GM23248 (cell line): ENCODE results near the gene HDAC2. TPM values are rescaled to one million over a fixed set of nuclear protein-coding genes. Genes with fewer than 3 reads are reported as not detected.

Experiments used
- DNase-seq: peaks from one replicate; pipeline ENCODE4 v3.0.0-alpha.2; 2015
- H2AFZ ChIP-seq: fragments of 200-600 bp; sonication (generic); 2 replicates; pipeline ENCODE4 v1.6.1; 2016; ENCODE audit warnings: antibody characterized with exemption
- H3F3A ChIP-seq: fragments of 200-600 bp; sonication (generic); 2 replicates; pipeline ENCODE4 v1.6.1; 2016; ENCODE audit warnings: mild to moderate bottlenecking, antibody characterized with exemption, mixed run types; ENCODE audit not compliant: insufficient read depth
- H3K27ac ChIP-seq: fragments of 200-600 bp; sonication (generic); 2 replicates; pipeline ENCODE4 v1.5.1; 2016; ENCODE audit warnings: mild to moderate bottlenecking
- H3K27me3 ChIP-seq: fragments of 200-600 bp; sonication (generic); replicated peaks from 2 replicates; pipeline ENCODE4 v1.6.1; 2016; ENCODE audit warnings: mild to moderate bottlenecking; ENCODE audit not compliant: insufficient read depth
- H3K36me3 ChIP-seq: fragments of 200-600 bp; sonication (generic); 2 replicates; pipeline ENCODE4 v1.6.1; 2016; ENCODE audit warnings: low read depth, mild to moderate bottlenecking
- H3K4me1 ChIP-seq: fragments of 200-600 bp; sonication (generic); 2 replicates; pipeline ENCODE4 v1.6.1; 2016; ENCODE audit warnings: mild to moderate bottlenecking; ENCODE audit not compliant: insufficient read depth
- H3K4me2 ChIP-seq: fragments of 200-600 bp; sonication (generic); one replicate; pipeline ENCODE4 v1.6.1; 2016; ENCODE audit warnings: mild to moderate bottlenecking; ENCODE audit not compliant: unreplicated experiment
- H3K4me3 ChIP-seq: fragments of 200-600 bp; sonication (generic); 2 replicates; pipeline ENCODE4 v1.5.1; 2016; ENCODE audit warnings: mild to moderate bottlenecking
- H3K79me2 ChIP-seq: fragments of 200-600 bp; sonication (generic); 2 replicates; pipeline ENCODE4 v1.6.1; 2016; ENCODE audit warnings: mild to moderate bottlenecking; ENCODE audit not compliant: insufficient read depth
- H3K9ac ChIP-seq: fragments of 200-600 bp; sonication (generic); 2 replicates; pipeline ENCODE4 v1.6.1; 2016; ENCODE audit warnings: mild to moderate bottlenecking
- H3K9me2 ChIP-seq: fragments of 200-600 bp; sonication (generic); 2 replicates; pipeline ENCODE4 v1.6.1; 2016; ENCODE audit warnings: mixed run types, mild to moderate bottlenecking, moderate library complexity; ENCODE audit not compliant: insufficient read depth
- H3K9me3 ChIP-seq: fragments of 200-600 bp; sonication (generic); one replicate; pipeline ENCODE4 v1.6.1; 2017; ENCODE audit warnings: low read depth
- H4K20me1 ChIP-seq: fragments of 200-600 bp; sonication (generic); 2 replicates; pipeline ENCODE4 v1.6.0; 2016; ENCODE audit not compliant: insufficient read depth
- EZH2 ChIP-seq: fragments of 200-600 bp; sonication (generic); IDR thresholded peaks from 2 replicates; pipeline ENCODE4 v1.6.1; 2018; ENCODE audit warnings: antibody characterized with exemption, mild to moderate bottlenecking; ENCODE audit not compliant: insufficient read depth, poor library complexity, severe bottlenecking
- EZH2phosphoT487 ChIP-seq: fragments of 200-600 bp; sonication (generic); IDR thresholded peaks from 2 replicates; pipeline ENCODE4 v1.6.1; 2018; ENCODE audit warnings: antibody characterized with exemption, moderate library complexity, mild to moderate bottlenecking, low read depth; ENCODE audit not compliant: insufficient read depth
- WGBS, 2 experiments: methylation state at CpG; one replicate each; pipeline ENCODE4 v1.1.6; 2015 to 2017; ENCODE audit warnings: low lambda C conversion rate in 2 of 2, low coverage in 1 of 2; ENCODE audit errors: missing lambda C conversion rate in 2 of 2; 5-methylcytosine and 5-hydroxymethylcytosine counted together
- in situ Hi-C: fragments of 300-500 bp; cut with MboI; formaldehyde crosslinking; loops from 2 replicates; pipeline ENCODE4 v1.15.0; 2020
- polyA plus RNA-seq: library from polyadenylated mRNA; unstranded; fragments of >200 nt; fragmentation: Nextera tagmentation; extraction: Ambion mirVana; gene quantifications from 2 replicates; pipeline ENCODE4 v1.2.1, GENCODE V29; 2016
- total RNA-seq: library from RNA; depleted of rRNA; stranded (reverse); fragments of >200 nt; shearing (Covaris generic); gene quantifications from 2 replicates; pipeline ENCODE4 v1.2.3, GENCODE V29; 2014

The HDAC2 gene
- total and polyA plus RNA-seq, 2 experiments from 2014 or later: 29.4 to 97.4 TPM

DNA sequence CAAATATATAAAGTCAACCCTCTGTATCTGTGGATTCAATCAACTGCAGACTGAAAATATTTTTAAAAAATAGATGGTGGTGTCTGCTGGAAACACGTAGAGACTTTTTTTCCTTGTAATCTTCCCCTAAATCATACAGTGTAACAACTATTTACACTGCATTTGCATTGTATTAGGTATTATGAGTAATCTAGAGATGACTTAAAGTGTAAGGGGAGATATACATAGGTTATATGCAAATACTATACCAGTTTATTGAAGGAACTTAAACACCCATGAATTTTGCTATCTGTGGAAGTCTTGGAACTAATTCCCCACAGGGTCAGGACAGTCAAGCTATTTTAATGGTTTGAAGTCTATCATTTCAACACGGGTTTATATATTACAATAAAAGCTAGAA is 10.2 kb downstream of the HDAC2 start:
- Histone ChIP-seq H4K20me1 (peaks cover 23% of the 10 kb centered on the region; the same call in 1 of the 2 replicates), H3K27me3 (no peaks in the 10 kb centered on the region), H3K36me3 (peaks cover 19% of the 10 kb centered on the region; the same call in 1 of the 2 replicates), H3K9ac (no peak overlapping the region), H2AFZ (no peak overlapping the region), H3K4me3 (no peak overlapping the region), H3K9me2 (no peaks in the 10 kb centered on the region; the same call in 1 of the 2 replicates), H3K79me2 (peaks cover 100% of the 10 kb centered on the region), H3K9me3 (no peaks in the 10 kb centered on the region), H3K4me2 (no peak overlapping the region), H3F3A (no peaks in the 10 kb centered on the region), H3K27ac (no peak overlapping the region), H3K4me1 (0 out of 2 replicates have a peak, but pooled peaks cover 4% of the 10 kb centered on the region)
- 81 to 86% methylated on average over 2 of the region's 2 CpGs for WGBS, 2 experiments
- no peak for DNase-seq
- TF ChIP-seq EZH2phosphoT487 (no peak), EZH2 (no peak)
- in situ Hi-C loops: no loop called here

DNA sequence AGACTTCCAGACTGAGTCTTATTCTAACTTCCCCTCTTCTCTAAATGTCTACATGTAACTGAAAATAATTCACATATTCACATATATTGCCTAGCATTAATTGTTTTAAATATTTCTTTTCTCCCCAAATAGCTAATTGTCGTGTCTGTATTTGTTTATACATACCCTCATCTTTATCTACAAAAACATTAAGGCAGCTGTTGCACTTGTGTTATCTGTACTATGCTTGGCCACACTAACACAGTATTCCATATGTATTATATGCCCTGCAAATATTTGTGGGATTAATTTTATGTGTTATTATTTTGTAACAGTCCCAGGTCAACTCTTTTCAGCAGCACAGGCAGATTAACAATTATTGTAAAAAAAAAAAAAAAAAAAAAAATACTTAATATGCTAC is 11.7 kb downstream of the HDAC2 start:
- H3K4me3 ChIP-seq: no peak overlapping the region
- DNase-seq: no peak
- H3K36me3 ChIP-seq: peaks cover 28% of the 10 kb centered on the region; the same call in 1 of the 2 replicates
- H3K9ac ChIP-seq: no peak overlapping the region
- 0 out of 2 replicates have a peak, but pooled peaks cover 7% of the 10 kb centered on the region for H3K4me1 ChIP-seq
- in situ Hi-C loops: no loop called here
- H3K9me2 ChIP-seq: no peaks in the 10 kb centered on the region
- no peak overlapping the region for H2AFZ ChIP-seq
- no peak overlapping the region for H3K4me2 ChIP-seq
- WGBS, 2 experiments: 97 to 100% methylated on average over 1 of the region's 1 CpG
- H4K20me1 ChIP-seq: peaks cover 16% of the 10 kb centered on the region; the same call in 1 of the 2 replicates
- H3F3A ChIP-seq: no peaks in the 10 kb centered on the region
- TF ChIP-seq EZH2 (no peak), EZH2phosphoT487 (no peak)
- H3K27me3 ChIP-seq: no peaks in the 10 kb centered on the region
- no peak overlapping the region for H3K27ac ChIP-seq
- H3K79me2 ChIP-seq: peaks cover 100% of the 10 kb centered on the region
- H3K9me3 ChIP-seq: no peaks in the 10 kb centered on the region

DNA sequence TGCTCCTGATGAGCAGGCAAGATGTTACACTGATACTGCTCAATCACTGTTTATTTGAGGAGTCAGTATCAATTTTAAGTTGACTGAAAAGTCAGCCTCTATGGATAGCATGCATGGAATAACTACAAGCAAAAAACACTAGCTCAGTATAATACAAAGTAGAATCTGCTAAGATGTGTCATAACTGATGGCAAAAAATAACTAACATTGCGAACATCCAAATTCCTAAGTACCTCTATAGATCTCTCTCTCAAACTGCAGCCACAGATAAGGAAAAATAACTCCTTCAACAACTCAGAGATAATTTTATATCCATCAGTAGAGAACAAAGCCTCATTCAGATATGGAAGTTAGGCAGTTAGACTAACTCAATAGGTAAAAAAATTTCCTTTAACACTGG is 16.3 kb downstream of the HDAC2 start:
- no peak overlapping the region for H2AFZ ChIP-seq
- no peak overlapping the region for H3K9ac ChIP-seq
- 97 to 100% methylated on average over 1 of the region's 1 CpG for WGBS, 2 experiments
- no peaks in the 10 kb centered on the region for H3K9me2 ChIP-seq
- no peak overlapping the region for H3K27ac ChIP-seq
- H3K4me1 ChIP-seq: peaks cover 15% of the 10 kb centered on the region
- no peaks in the 10 kb centered on the region for H4K20me1 ChIP-seq
- H3F3A ChIP-seq: no peaks in the 10 kb centered on the region
- no peaks in the 10 kb centered on the region for H3K27me3 ChIP-seq
- TF ChIP-seq EZH2phosphoT487: no peak
- TF ChIP-seq EZH2: no peak
- H3K36me3 ChIP-seq: peaks cover 43% of the 10 kb centered on the region; the same call in 1 of the 2 replicates
- H3K4me3 ChIP-seq: no peak overlapping the region
- peaks cover 66% of the 10 kb centered on the region for H3K79me2 ChIP-seq
- H3K4me2 ChIP-seq: no peak overlapping the region
- in situ Hi-C loops: no loop called here
- H3K9me3 ChIP-seq: no peaks in the 10 kb centered on the region
- no peak for DNase-seq

DNA sequence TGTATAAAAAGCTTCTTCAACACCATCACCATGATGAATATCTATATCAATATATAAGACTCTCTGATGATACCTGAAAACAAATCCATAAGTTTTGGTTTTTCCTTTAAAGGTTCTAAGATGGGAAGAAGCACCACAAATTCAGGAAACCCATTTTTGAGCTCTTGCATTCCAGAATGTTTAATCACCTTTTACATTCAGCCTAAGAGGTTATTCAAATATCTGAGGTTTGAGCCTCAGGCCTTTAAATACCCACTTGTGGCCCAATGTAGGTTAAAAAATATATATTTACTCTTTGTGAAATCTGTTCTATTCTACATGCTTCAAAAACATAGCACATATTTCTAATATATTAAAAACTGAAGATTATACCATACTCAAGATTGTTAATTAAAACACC is 17.6 kb downstream of the HDAC2 start:
- H3K4me1 ChIP-seq: peaks cover 20% of the 10 kb centered on the region
- H3K79me2 ChIP-seq: peaks cover 59% of the 10 kb centered on the region
- no peak overlapping the region for H3K4me2 ChIP-seq
- H3K9me3 ChIP-seq: no peaks in the 10 kb centered on the region
- no peak overlapping the region for H3K4me3 ChIP-seq
- no peaks in the 10 kb centered on the region for H3F3A ChIP-seq
- DNase-seq: peak; percentile 50
- H3K36me3 ChIP-seq: peaks cover 47% of the 10 kb centered on the region; the same call in 1 of the 2 replicates
- no peak overlapping the region for H3K27ac ChIP-seq
- no peaks in the 10 kb centered on the region for H3K27me3 ChIP-seq
- no peaks in the 10 kb centered on the region for H4K20me1 ChIP-seq
- TF ChIP-seq EZH2phosphoT487 (no peak), EZH2 (no peak)
- no peak overlapping the region for H3K9ac ChIP-seq
- H2AFZ ChIP-seq: no peak overlapping the region
- no peaks in the 10 kb centered on the region for H3K9me2 ChIP-seq
- in situ Hi-C loops: no loop called here

DNA sequence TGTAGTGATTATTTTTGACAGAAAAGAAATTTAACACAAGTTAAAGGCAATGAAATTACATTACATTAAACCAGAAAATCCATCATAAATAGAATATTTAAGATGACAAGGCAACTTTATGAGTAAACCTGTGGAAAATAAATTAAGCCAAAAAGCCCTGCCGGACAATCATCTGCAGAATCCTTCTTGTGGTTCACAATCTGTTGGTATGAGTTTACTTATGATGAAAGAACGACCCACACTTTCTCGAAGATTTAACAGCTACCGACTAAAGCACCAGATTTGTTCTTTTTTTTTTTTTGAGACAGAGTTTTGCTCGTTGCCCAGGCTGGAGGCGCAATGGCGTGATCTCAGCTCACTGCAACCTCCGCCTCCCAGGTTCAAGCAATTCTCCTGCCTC is 21.4 kb downstream of the HDAC2 start:
- no peaks in the 10 kb centered on the region for H3K9me2 ChIP-seq
- no peak overlapping the region for H2AFZ ChIP-seq
- H3K9ac ChIP-seq: no peak overlapping the region
- peaks cover 17% of the 10 kb centered on the region for H3K4me1 ChIP-seq
- peaks cover 49% of the 10 kb centered on the region for H3K36me3 ChIP-seq
- H4K20me1 ChIP-seq: no peaks in the 10 kb centered on the region
- no peaks in the 10 kb centered on the region for H3K9me3 ChIP-seq
- H3K79me2 ChIP-seq: peaks cover 39% of the 10 kb centered on the region
- no peak overlapping the region for H3K27ac ChIP-seq
- no peak for DNase-seq
- in situ Hi-C loops: no loop called here
- 85 to 87% methylated on average over 8 of the region's 8 CpGs for WGBS, 2 experiments
- no peak overlapping the region for H3K4me3 ChIP-seq
- H3F3A ChIP-seq: no peaks in the 10 kb centered on the region
- TF ChIP-seq EZH2 (no peak), EZH2phosphoT487 (no peak)
- H3K4me2 ChIP-seq: no peak overlapping the region
- H3K27me3 ChIP-seq: no peaks in the 10 kb centered on the region
